Choroid plexus epithelial cell (primary cell): ENCODE measurements around the gene BRSK2.
A peak's percentile ranks its signal among the peaks of the same experiment; 100 is the strongest.

ENCODE experiments used
- DNase-seq: peaks from one replicate; pipeline ENCODE4 v3.0.0-alpha.2; 2010; ENCODE audit warnings: low read depth
- H3K4me3 ChIP-seq: 2 replicates; pipeline ENCODE4 v1.5.1; 2011; ENCODE audit warnings: low read depth, mild to moderate bottlenecking, control low read depth, low read length, moderate library complexity
- TF ChIP-seq, protein P1 (sequence below): conservative IDR thresholded peaks from 2 replicates; pipeline ENCODE4 v1.5.1; 2011; ENCODE audit warnings: low read depth, mild to moderate bottlenecking, control low read depth, inconsistent platforms, low read length, moderate library complexity

BRSK2 gene

DNA sequence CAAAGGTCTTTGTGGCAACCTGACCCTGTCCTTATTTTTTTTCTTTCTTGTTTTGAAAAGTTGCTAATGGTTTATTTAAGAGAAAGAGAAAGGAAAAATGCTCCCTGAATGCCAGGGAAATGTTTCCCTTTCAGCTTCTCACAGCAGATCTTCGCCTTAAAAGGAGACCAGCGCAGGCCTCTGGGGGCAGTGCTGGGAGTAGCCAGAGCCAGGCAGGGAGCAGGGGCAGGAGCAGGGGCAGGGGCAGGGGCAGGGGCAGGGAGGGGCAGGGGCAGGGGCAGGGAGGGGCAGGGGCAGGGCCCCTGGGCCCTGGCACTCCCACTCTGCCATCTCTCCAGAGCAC is 91.7 kb downstream of the BRSK2 start:
- TF ChIP-seq, protein P1, sequence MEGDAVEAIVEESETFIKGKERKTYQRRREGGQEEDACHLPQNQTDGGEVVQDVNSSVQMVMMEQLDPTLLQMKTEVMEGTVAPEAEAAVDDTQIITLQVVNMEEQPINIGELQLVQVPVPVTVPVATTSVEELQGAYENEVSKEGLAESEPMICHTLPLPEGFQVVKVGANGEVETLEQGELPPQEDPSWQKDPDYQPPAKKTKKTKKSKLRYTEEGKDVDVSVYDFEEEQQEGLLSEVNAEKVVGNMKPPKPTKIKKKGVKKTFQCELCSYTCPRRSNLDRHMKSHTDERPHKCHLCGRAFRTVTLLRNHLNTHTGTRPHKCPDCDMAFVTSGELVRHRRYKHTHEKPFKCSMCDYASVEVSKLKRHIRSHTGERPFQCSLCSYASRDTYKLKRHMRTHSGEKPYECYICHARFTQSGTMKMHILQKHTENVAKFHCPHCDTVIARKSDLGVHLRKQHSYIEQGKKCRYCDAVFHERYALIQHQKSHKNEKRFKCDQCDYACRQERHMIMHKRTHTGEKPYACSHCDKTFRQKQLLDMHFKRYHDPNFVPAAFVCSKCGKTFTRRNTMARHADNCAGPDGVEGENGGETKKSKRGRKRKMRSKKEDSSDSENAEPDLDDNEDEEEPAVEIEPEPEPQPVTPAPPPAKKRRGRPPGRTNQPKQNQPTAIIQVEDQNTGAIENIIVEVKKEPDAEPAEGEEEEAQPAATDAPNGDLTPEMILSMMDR = no peak
- DNase-seq = no peak
- H3K4me3 ChIP-seq = no peak overlapping the region

DNA sequence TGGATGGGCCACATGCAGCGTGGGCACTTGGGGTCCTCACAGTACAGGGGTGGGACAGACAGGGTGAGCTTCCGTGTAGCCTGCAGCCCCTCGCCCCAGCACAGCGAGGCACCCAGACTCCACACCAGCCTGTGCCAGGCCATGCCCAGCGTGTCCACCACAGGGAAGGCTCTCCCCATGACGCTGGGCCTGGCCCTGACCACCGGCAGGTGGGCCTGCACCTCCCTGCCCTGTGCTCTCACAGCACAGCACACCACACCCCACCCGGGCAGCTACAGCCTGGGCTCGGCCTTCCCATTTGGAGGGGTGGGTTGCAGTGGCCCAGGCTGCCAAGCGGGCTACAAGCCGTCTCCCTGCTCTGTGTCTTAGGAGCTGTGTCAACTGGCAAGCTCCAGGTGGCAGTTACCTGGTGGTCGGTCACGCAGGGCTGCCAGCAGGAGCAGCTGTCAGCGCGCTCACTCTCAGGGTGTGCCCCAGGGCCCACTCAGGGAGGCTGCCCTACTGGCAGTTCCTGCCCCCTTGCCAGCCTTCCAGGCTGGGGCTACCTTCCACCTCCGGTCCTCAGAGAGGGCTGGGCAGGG is 92.2 kb downstream of the BRSK2 start:
- TF ChIP-seq, protein P1 = no peak
- no peak for DNase-seq
- H3K4me3 ChIP-seq = no peak overlapping the region

DNA sequence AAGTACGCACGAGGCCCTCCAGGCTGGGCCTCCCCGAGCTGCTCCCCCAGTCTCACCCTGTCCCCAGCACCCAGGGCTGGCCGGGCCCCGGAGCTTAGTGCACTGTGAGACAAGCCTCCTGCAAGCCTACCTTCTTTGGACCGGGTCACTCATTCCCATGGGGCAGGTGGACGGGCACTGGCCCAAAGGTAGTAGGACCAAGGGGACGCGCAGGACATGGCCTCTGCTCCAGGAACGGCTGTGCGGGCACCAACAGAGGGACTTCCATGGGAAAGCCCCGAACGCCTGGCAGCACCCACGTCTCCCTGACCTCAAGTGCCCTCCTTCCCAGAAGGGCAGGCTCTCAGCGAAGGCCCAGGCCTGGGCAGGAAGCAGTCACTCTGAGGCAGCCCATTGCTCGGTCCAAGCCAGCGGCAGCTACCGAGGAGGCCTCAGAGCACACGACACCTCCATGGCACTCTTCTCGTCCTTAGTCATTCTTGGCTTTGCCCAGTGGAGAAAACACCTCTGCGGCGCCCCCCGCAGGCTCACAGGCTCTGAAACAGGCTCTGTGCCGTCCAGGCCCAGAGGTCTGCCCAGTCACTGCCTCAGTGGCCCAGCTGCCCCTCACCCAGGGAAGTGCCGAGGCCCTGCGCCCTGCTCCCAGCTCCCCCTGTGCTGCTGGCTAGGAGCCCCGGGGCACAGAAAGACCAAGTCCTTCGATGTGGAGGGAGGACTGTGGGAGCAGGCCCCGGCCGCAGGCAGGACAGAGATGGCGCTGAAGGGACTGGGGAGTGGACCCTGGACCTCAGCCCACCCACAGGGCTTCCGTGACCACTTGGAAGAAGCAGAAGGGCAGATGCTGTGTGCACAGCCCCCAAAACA is 93.1 kb downstream of the BRSK2 start:
- DNase-seq = no peak
- H3K4me3 ChIP-seq = no peak overlapping the region
- TF ChIP-seq, protein P1 = peak; percentile 3

DNA sequence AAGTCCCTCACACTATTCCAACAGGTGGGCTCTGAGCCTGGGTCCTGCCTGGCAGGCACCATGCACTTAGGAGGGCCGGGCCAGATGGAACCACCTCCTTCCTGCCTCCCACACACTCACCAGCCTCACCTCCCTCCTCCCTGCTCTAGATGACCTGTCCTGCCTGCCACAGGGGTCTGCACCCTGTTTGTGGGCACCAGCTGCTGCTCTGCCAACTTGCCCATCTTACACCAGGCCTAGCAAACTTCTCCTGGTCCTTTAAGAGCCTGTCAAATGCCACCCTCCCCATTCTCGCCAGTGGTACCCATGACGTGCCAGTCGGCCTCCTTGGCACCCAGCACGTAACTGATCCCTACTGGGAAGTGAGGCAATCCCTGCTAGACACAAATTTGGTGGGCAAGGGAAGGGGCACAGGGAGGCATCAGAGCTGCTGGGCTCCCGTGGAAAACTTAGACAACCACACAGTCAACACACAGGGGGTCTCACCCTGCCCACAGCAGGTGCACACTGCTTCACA is 93.8 kb downstream of the BRSK2 start:
- no peak overlapping the region for H3K4me3 ChIP-seq
- TF ChIP-seq, protein P1 = no peak
- DNase-seq = no peak

DNA sequence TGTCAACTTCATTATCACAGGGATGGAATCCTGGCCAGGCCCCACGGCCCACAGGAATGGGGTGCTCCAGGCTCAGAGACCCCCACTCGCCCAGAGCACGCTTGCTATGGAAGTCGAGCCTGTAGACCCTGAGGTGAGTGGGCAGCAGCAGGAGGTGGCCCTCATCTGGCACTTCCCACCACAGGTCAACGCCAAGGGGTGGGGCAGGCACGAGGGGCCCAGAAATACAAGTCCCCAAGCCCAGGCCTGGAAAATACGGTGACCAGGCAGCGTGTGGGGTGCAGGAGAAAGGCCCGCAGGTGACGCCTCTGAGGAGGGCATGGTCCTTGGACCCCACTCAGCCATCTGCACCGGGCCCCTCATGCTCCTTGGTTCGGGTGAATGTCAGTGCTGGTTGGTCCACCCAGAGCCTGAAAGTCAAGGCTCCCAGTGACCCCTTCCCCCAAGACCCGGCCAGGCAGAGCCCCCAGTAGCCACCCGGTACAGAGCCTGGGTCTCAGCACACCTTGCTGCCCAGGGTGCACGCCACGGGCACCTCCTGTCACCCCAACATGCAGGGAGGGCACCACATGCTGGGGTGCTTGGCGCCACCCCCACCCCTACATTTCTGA is 94.4 kb downstream of the BRSK2 start:
- no peak overlapping the region for H3K4me3 ChIP-seq
- DNase-seq = no peak
- TF ChIP-seq, protein P1 = no peak

DNA sequence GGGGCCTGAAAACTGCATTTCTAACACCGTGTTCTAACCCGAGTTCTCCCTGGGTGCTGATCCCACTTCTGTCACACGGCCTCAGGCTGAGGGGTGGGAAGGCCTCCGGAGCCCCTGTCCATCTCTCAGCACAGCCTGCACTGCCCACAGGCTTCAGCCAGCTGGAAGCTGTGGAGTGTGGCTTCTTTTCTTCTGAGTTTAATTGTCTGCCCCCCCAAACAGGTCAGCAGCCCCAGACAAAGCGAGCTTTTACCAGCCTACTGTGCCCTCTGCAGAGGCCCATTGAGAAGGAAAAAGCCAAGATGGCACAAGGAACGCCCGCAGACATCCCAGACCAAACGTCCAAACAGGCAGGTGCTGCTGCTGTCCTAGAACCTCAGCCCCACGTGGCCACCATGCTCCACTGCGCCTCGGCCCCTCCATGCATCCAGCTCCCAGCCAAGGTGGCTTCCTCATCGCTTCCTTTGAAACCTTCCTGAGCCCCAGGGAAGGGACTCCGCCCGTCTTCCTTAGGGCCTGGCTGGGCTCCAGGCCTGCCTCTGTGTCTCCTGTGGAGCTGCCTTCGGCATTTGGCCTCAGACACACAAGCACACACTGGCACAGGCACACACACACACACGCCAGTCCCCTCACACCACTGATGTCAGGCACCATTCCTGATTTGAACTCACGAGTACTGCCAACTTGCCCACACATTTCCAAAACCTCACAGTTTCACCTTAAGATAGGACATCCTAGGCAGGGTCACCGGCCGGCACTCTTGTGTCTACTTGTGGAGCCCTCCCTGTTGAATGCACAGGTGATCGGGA is 95.2 kb downstream of the BRSK2 start:
- TF ChIP-seq, protein P1 = no peak
- DNase-seq = no peak
- H3K4me3 ChIP-seq = no peak overlapping the region
